ENCODE data around the gene STRN4.

Gene STRN4

DNA sequence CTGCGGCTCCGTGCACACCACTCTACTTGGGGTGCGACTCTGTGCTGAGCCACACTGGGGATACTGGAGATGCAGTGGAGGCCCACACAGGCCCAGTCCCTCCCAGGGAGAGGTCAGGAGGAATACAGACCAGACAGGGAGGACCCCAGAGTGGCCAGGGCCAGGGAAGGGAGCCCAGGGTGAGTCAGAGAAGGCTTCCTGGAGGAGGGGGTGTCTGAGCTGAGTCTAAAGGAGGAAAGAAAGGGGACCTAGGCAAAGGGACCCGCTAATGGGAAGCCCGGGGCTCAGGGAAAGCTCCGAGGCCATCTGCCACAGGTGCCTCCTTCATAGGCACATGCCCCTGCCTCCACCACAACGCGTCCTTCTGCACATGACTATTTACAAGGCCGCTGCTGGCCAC lies 16.1 kb downstream of the STRN4 start:
- H3K27me3 ChIP-seq (ENCODE audit: low read length), result no peaks in the 10 kb centered on the region
- no peaks in the 10 kb centered on the region for H3K9me2 ChIP-seq (replicated peaks; ENCODE audit: insufficient read depth, low read length)
- H3F3A ChIP-seq (ENCODE audit: insufficient read depth), result no peaks in the 10 kb centered on the region
- H3K9ac ChIP-seq (ENCODE audit: low read length), result no peak overlapping the region
- no peak for TF ChIP-seq EZH2phosphoT487 (conservative IDR thresholded peaks at IDR 0.05; ENCODE audit: low read length)
- H3K9me3 ChIP-seq (ENCODE audit: insufficient read depth, low read length), result no peaks in the 10 kb centered on the region
- no peak overlapping the region for H2AFZ ChIP-seq (ENCODE audit: low read depth, low read length, severe bottlenecking)
- no peak overlapping the region for H3K27ac ChIP-seq (ENCODE audit: low read depth, low read length)
- 0 out of 2 replicates have a peak, but pooled peaks cover 3% of the 10 kb centered on the region for H3K36me3 ChIP-seq (ENCODE audit: low read length)
- no peak overlapping the region for H3K4me2 ChIP-seq (ENCODE audit: low read depth, low read length, poor library complexity, severe bottlenecking)
- peaks cover 14% of the 10 kb centered on the region; the same call in 1 of the 2 replicates for H3K79me2 ChIP-seq (ENCODE audit: insufficient read depth, low read length)
- H3K4me3 ChIP-seq (ENCODE audit: insufficient read depth, low read length, poor library complexity, severe bottlenecking), result no peak overlapping the region
- H4K20me1 ChIP-seq (ENCODE audit: low read depth, low read length), result no peaks in the 10 kb centered on the region

DNA sequence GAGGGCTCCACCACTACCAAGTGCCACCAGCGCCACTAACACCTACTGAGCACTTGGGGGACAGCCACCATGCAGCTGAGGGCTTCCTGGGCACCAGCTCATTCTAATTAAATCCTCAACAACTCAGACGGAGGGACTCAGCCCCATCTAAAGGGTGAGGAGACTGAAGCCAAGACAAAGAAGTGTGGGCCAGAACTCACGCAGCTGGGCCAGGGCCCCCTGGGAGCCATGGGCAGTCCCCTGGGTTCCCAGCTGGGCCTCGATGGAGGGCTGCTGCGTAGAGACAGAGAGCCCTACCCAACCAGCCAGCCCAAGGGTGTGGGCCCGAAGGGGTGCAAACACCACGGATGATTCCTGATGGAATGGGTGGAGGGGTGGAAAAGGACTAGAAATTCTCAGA lies 16.6 kb downstream of the STRN4 start:
- Histone ChIP-seq H3K36me3 (ENCODE audit: low read length) (0 out of 2 replicates have a peak, but pooled peaks cover 3% of the 10 kb centered on the region), H4K20me1 (ENCODE audit: low read depth, low read length) (no peaks in the 10 kb centered on the region), H3K4me2 (ENCODE audit: low read depth, low read length, poor library complexity, severe bottlenecking) (no peak overlapping the region)

DNA sequence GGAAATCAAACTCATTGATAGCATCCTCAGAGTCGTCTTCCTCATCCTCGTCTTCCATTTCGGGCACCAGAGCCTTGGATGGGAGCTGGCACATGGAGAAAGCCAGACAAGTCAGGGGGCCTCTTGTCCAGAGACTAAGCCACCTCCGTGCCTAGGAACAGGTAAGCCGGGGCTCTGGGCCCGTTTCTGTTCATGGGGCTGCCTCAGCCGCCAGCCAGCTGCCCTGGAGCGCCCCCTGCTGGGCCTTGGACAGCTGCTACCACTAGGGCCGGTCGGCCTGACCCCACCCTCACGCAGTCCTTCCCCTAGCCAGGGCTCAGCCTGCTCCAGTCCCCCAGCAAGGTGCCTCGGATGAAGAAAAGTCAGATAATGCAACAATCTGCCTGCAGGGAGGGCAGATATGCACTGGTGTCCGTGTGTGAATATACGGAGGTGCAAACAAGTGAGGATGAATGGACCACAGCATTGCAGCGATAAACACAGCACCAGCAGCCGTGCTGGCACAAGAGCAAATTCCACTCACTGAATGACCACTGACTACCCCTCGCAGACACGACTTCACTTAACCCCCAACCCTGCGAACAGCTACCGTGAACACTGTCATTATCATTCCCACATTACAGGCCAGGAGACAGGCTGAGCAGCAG lies 17.4 kb downstream of the STRN4 start:
- no peak overlapping the region for H2AFZ ChIP-seq (ENCODE audit: low read depth, low read length, severe bottlenecking)
- no peaks in the 10 kb centered on the region for H3K9me2 ChIP-seq (replicated peaks; ENCODE audit: insufficient read depth, low read length)
- H3K9me3 ChIP-seq (ENCODE audit: insufficient read depth, low read length), result no peaks in the 10 kb centered on the region
- H4K20me1 ChIP-seq (ENCODE audit: low read depth, low read length), result no peaks in the 10 kb centered on the region
- no peak for TF ChIP-seq EZH2phosphoT487 (conservative IDR thresholded peaks at IDR 0.05; ENCODE audit: low read length)
- TF ChIP-seq, protein P1, sequence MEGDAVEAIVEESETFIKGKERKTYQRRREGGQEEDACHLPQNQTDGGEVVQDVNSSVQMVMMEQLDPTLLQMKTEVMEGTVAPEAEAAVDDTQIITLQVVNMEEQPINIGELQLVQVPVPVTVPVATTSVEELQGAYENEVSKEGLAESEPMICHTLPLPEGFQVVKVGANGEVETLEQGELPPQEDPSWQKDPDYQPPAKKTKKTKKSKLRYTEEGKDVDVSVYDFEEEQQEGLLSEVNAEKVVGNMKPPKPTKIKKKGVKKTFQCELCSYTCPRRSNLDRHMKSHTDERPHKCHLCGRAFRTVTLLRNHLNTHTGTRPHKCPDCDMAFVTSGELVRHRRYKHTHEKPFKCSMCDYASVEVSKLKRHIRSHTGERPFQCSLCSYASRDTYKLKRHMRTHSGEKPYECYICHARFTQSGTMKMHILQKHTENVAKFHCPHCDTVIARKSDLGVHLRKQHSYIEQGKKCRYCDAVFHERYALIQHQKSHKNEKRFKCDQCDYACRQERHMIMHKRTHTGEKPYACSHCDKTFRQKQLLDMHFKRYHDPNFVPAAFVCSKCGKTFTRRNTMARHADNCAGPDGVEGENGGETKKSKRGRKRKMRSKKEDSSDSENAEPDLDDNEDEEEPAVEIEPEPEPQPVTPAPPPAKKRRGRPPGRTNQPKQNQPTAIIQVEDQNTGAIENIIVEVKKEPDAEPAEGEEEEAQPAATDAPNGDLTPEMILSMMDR (IDR thresholded peaks at IDR 0.05; ENCODE audit: insufficient read depth, low read length, poor library complexity, severe bottlenecking), result peak; percentile 95
- H3K9ac ChIP-seq (ENCODE audit: low read length), result no peak overlapping the region
- no peak overlapping the region for H3K4me2 ChIP-seq (ENCODE audit: low read depth, low read length, poor library complexity, severe bottlenecking)
- no peak overlapping the region for H3K27ac ChIP-seq (ENCODE audit: low read depth, low read length)
- no peaks in the 10 kb centered on the region for H3K36me3 ChIP-seq (ENCODE audit: low read length)
- H3F3A ChIP-seq (ENCODE audit: insufficient read depth), result no peaks in the 10 kb centered on the region
- no peak overlapping the region for H3K4me3 ChIP-seq (ENCODE audit: insufficient read depth, low read length, poor library complexity, severe bottlenecking)
- H3K27me3 ChIP-seq (ENCODE audit: low read length), result no peaks in the 10 kb centered on the region
- H3K79me2 ChIP-seq (ENCODE audit: insufficient read depth, low read length), result peaks cover 8% of the 10 kb centered on the region; the same call in 1 of the 2 replicates

More for the DNA sequence above, 16.6 kb downstream of the STRN4 start:
- H3K79me2 ChIP-seq (ENCODE audit: insufficient read depth, low read length), result peaks cover 14% of the 10 kb centered on the region; the same call in 1 of the 2 replicates
- no peak overlapping the region for H3K27ac ChIP-seq (ENCODE audit: low read depth, low read length)
- H3K9ac ChIP-seq (ENCODE audit: low read length), result no peak overlapping the region
- H2AFZ ChIP-seq (ENCODE audit: low read depth, low read length, severe bottlenecking), result no peak overlapping the region
- H3F3A ChIP-seq (ENCODE audit: insufficient read depth), result no peaks in the 10 kb centered on the region
- TF ChIP-seq, protein P1 (IDR thresholded peaks at IDR 0.05; ENCODE audit: insufficient read depth, low read length, poor library complexity, severe bottlenecking), result no peak
- TF ChIP-seq EZH2phosphoT487 (conservative IDR thresholded peaks at IDR 0.05; ENCODE audit: low read length), result no peak
- H3K9me2 ChIP-seq (replicated peaks; ENCODE audit: insufficient read depth, low read length), result no peaks in the 10 kb centered on the region
- no peak overlapping the region for H3K4me3 ChIP-seq (ENCODE audit: insufficient read depth, low read length, poor library complexity, severe bottlenecking)
- no peaks in the 10 kb centered on the region for H3K9me3 ChIP-seq (ENCODE audit: insufficient read depth, low read length)
- no peaks in the 10 kb centered on the region for H3K27me3 ChIP-seq (ENCODE audit: low read length)

DNA sequence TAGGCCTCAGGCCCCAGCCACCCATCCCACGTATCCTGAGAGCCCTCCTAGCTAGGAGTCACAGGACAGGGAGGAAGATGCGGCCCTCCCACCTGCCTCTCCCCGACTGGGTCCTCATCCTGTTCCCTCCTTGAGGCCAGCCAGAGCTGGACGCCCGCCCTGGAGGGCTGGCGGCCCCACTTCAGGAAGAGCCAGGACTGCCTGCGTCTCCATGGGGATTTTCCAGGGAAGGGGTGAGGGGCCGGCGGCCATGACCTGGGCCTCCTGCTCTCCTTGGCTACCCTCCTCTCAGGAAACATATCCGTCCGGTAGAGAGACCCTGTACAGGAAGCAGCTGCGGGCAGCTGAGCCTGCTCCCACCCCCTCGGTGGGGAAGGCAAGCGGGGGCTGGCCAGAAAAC lies 18.0 kb downstream of the STRN4 start:
- Histone ChIP-seq H3K27ac (ENCODE audit: low read depth, low read length) (no peak overlapping the region), H4K20me1 (ENCODE audit: low read depth, low read length) (no peaks in the 10 kb centered on the region), H3K9ac (ENCODE audit: low read length) (no peak overlapping the region), H2AFZ (ENCODE audit: low read depth, low read length, severe bottlenecking) (no peak overlapping the region), H3K79me2 (ENCODE audit: insufficient read depth, low read length) (peaks cover 3% of the 10 kb centered on the region; the same call in 1 of the 2 replicates), H3K4me2 (ENCODE audit: low read depth, low read length, poor library complexity, severe bottlenecking) (no peak overlapping the region), H3K9me2 (replicated peaks; ENCODE audit: insufficient read depth, low read length) (no peaks in the 10 kb centered on the region), H3K27me3 (ENCODE audit: low read length) (no peaks in the 10 kb centered on the region), H3K4me3 (ENCODE audit: insufficient read depth, low read length, poor library complexity, severe bottlenecking) (no peak overlapping the region), H3F3A (ENCODE audit: insufficient read depth) (no peaks in the 10 kb centered on the region), H3K9me3 (ENCODE audit: insufficient read depth, low read length) (no peaks in the 10 kb centered on the region), H3K36me3 (ENCODE audit: low read length) (no peaks in the 10 kb centered on the region)
- TF ChIP-seq, protein P1 (IDR thresholded peaks at IDR 0.05; ENCODE audit: insufficient read depth, low read length, poor library complexity, severe bottlenecking), result no peak
- no peak for TF ChIP-seq EZH2phosphoT487 (conservative IDR thresholded peaks at IDR 0.05; ENCODE audit: low read length)

Data from SU-DHL-6 (cell line).